GM23248 (cell line): ENCODE results near the gene BRAT1. TPM values are rescaled to one million over a fixed set of nuclear protein-coding genes. Genes with fewer than 3 reads are reported as not detected.
"Not testable (repeated sequence)": the region's sequence is repeated elsewhere in the genome, so short reads cannot be mapped to it uniquely, and the experiment has no call there.

Experiments
- DNase-seq: peaks from one replicate; pipeline ENCODE4 v3.0.0-alpha.2; 2015
- H2AFZ ChIP-seq: fragments of 200-600 bp; sonication (generic); 2 replicates; pipeline ENCODE4 v1.6.1; 2016; ENCODE audit warnings: antibody characterized with exemption
- H3F3A ChIP-seq: fragments of 200-600 bp; sonication (generic); 2 replicates; pipeline ENCODE4 v1.6.1; 2016; ENCODE audit warnings: mild to moderate bottlenecking, antibody characterized with exemption, mixed run types; ENCODE audit not compliant: insufficient read depth
- H3K27ac ChIP-seq: fragments of 200-600 bp; sonication (generic); 2 replicates; pipeline ENCODE4 v1.5.1; 2016; ENCODE audit warnings: mild to moderate bottlenecking
- H3K27me3 ChIP-seq: fragments of 200-600 bp; sonication (generic); replicated peaks from 2 replicates; pipeline ENCODE4 v1.6.1; 2016; ENCODE audit warnings: mild to moderate bottlenecking; ENCODE audit not compliant: insufficient read depth
- H3K36me3 ChIP-seq: fragments of 200-600 bp; sonication (generic); 2 replicates; pipeline ENCODE4 v1.6.1; 2016; ENCODE audit warnings: low read depth, mild to moderate bottlenecking
- H3K4me1 ChIP-seq: fragments of 200-600 bp; sonication (generic); 2 replicates; pipeline ENCODE4 v1.6.1; 2016; ENCODE audit warnings: mild to moderate bottlenecking; ENCODE audit not compliant: insufficient read depth
- H3K4me2 ChIP-seq: fragments of 200-600 bp; sonication (generic); one replicate; pipeline ENCODE4 v1.6.1; 2016; ENCODE audit warnings: mild to moderate bottlenecking; ENCODE audit not compliant: unreplicated experiment
- H3K4me3 ChIP-seq: fragments of 200-600 bp; sonication (generic); 2 replicates; pipeline ENCODE4 v1.5.1; 2016; ENCODE audit warnings: mild to moderate bottlenecking
- H3K79me2 ChIP-seq: fragments of 200-600 bp; sonication (generic); 2 replicates; pipeline ENCODE4 v1.6.1; 2016; ENCODE audit warnings: mild to moderate bottlenecking; ENCODE audit not compliant: insufficient read depth
- H3K9ac ChIP-seq: fragments of 200-600 bp; sonication (generic); 2 replicates; pipeline ENCODE4 v1.6.1; 2016; ENCODE audit warnings: mild to moderate bottlenecking
- H3K9me2 ChIP-seq: fragments of 200-600 bp; sonication (generic); 2 replicates; pipeline ENCODE4 v1.6.1; 2016; ENCODE audit warnings: mixed run types, mild to moderate bottlenecking, moderate library complexity; ENCODE audit not compliant: insufficient read depth
- H3K9me3 ChIP-seq: fragments of 200-600 bp; sonication (generic); one replicate; pipeline ENCODE4 v1.6.1; 2017; ENCODE audit warnings: low read depth
- H4K20me1 ChIP-seq: fragments of 200-600 bp; sonication (generic); 2 replicates; pipeline ENCODE4 v1.6.0; 2016; ENCODE audit not compliant: insufficient read depth
- EZH2 ChIP-seq: fragments of 200-600 bp; sonication (generic); IDR thresholded peaks from 2 replicates; pipeline ENCODE4 v1.6.1; 2018; ENCODE audit warnings: antibody characterized with exemption, mild to moderate bottlenecking; ENCODE audit not compliant: insufficient read depth, poor library complexity, severe bottlenecking
- EZH2phosphoT487 ChIP-seq: fragments of 200-600 bp; sonication (generic); IDR thresholded peaks from 2 replicates; pipeline ENCODE4 v1.6.1; 2018; ENCODE audit warnings: antibody characterized with exemption, moderate library complexity, mild to moderate bottlenecking, low read depth; ENCODE audit not compliant: insufficient read depth
- WGBS, 2 experiments: methylation state at CpG; one replicate each; pipeline ENCODE4 v1.1.6; 2015 to 2017; ENCODE audit warnings: low lambda C conversion rate in 2 of 2, low coverage in 1 of 2; ENCODE audit errors: missing lambda C conversion rate in 2 of 2; 5-methylcytosine and 5-hydroxymethylcytosine counted together
- in situ Hi-C: fragments of 300-500 bp; cut with MboI; formaldehyde crosslinking; loops from 2 replicates; pipeline ENCODE4 v1.15.0; 2020
- polyA plus RNA-seq: library from polyadenylated mRNA; unstranded; fragments of >200 nt; fragmentation: Nextera tagmentation; extraction: Ambion mirVana; gene quantifications from 2 replicates; pipeline ENCODE4 v1.2.1, GENCODE V29; 2016
- total RNA-seq: library from RNA; depleted of rRNA; stranded (reverse); fragments of >200 nt; shearing (Covaris generic); gene quantifications from 2 replicates; pipeline ENCODE4 v1.2.3, GENCODE V29; 2014

The BRAT1 gene
- total and polyA plus RNA-seq, 2 experiments from 2014 or later, result 28.6 to 39.7 TPM

- H3F3A ChIP-seq, H3K9ac ChIP-seq, H3K79me2 ChIP-seq, H4K20me1 ChIP-seq, DNase-seq, H3K27ac ChIP-seq, H2AFZ ChIP-seq, H3K36me3 ChIP-seq, H3K27me3 ChIP-seq, H3K4me3 ChIP-seq, H3K9me3 ChIP-seq, H3K4me2 ChIP-seq, H3K9me2 ChIP-seq, in situ Hi-C loops: not testable (repeated sequence)
- H3K4me1 ChIP-seq, result peaks cover 32% of the 10 kb centered on the region
- 24 to 37% methylated on average over 11 to 41 of the region's 43 CpGs for WGBS, 2 experiments
Observed at GRCh38 chr7:2530994-2531795, 24.1 kb downstream of the BRAT1 start.

GRCh38 chr7:2530071-2530987 lies 25.0 kb downstream of the BRAT1 start:
- TF ChIP-seq EZH2phosphoT487 (no peak), EZH2 (no peak)
- Histone ChIP-seq H3K27ac (peak overlapping the region; percentile 51), H3K9me3 (no peaks in the 10 kb centered on the region), H3F3A (peaks cover 5% of the 10 kb centered on the region; the same call in 1 of the 2 replicates), H3K27me3 (no peaks in the 10 kb centered on the region), H3K36me3 (no peaks in the 10 kb centered on the region), H4K20me1 (no peaks in the 10 kb centered on the region), H3K9me2 (no peaks in the 10 kb centered on the region), H3K4me1 (peaks cover 32% of the 10 kb centered on the region), H3K9ac (peak overlapping the region; percentile 58), H3K4me3 (peak overlapping the region; percentile 39), H2AFZ (0 out of 2 replicates have a peak overlapping the region, but pooled peaks have one; percentile 15), H3K79me2 (no peaks in the 10 kb centered on the region), H3K4me2 (peak overlapping the region; percentile 69)
- peak; percentile 60 for DNase-seq
- in situ Hi-C loops, result no loop called here
- 49 to 58% methylated on average over 14 to 16 of the region's 16 CpGs for WGBS, 2 experiments

- Histone ChIP-seq H3K4me2 (peak overlapping the region; percentile 69), H3K27ac (peak overlapping the region; percentile 51), H3K9me2 (no peaks in the 10 kb centered on the region), H3K9me3 (no peaks in the 10 kb centered on the region), H3K4me3 (peak overlapping the region; percentile 39), H3K9ac (peak overlapping the region; percentile 58), H3K27me3 (no peaks in the 10 kb centered on the region), H3K79me2 (no peaks in the 10 kb centered on the region), H3K4me1 (peaks cover 32% of the 10 kb centered on the region), H3K36me3 (no peaks in the 10 kb centered on the region), H4K20me1 (no peaks in the 10 kb centered on the region), H2AFZ (0 out of 2 replicates have a peak overlapping the region, but pooled peaks have one; percentile 15), H3F3A (peaks cover 5% of the 10 kb centered on the region; the same call in 1 of the 2 replicates)
- in situ Hi-C loops, result no loop called here
- peak; percentile 90 for DNase-seq
- 23 to 24% methylated on average over 18 to 30 of the region's 30 CpGs for WGBS, 2 experiments
- TF ChIP-seq EZH2phosphoT487 (no peak), EZH2 (no peak)
Observed at GRCh38 chr7:2529161-2530070, 25.9 kb downstream of the BRAT1 start.
